ENCODE measurements around the gene INA.

INA gene

GRCh38 chr10:103336370-103336769 lies 59.4 kb downstream of the INA start:
- no peak for TF ChIP-seq ZC3H10 (CRISPR knock-in tag; IDR thresholded peaks at IDR 0.05)
- TF ChIP-seq ESRRG (CRISPR knock-in tag; IDR thresholded peaks at IDR 0.05), result no peak
- no peak for TF ChIP-seq BACH2 (CRISPR knock-in tag; IDR thresholded peaks at IDR 0.05; ENCODE audit: borderline replicate concordance)
- TF ChIP-seq TCF4 (CRISPR knock-in tag; IDR thresholded peaks at IDR 0.05; ENCODE audit: borderline replicate concordance), result no peak
- no peak for TF ChIP-seq PPARA (CRISPR knock-in tag; IDR thresholded peaks at IDR 0.05; ENCODE audit: borderline replicate concordance)
- TF ChIP-seq, protein P1, sequence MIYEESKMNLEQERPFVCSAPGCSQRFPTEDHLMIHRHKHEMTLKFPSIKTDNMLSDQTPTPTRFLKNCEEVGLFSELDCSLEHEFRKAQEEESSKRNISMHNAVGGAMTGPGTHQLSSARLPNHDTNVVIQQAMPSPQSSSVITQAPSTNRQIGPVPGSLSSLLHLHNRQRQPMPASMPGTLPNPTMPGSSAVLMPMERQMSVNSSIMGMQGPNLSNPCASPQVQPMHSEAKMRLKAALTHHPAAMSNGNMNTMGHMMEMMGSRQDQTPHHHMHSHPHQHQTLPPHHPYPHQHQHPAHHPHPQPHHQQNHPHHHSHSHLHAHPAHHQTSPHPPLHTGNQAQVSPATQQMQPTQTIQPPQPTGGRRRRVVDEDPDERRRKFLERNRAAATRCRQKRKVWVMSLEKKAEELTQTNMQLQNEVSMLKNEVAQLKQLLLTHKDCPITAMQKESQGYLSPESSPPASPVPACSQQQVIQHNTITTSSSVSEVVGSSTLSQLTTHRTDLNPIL (CRISPR knock-in tag; IDR thresholded peaks at IDR 0.05; ENCODE audit: low read depth), result no peak
- no peak for TF ChIP-seq SNAI2 (CRISPR knock-in tag; IDR thresholded peaks at IDR 0.05)
- no peak for TF ChIP-seq TOX (CRISPR knock-in tag; IDR thresholded peaks at IDR 0.05; ENCODE audit: borderline replicate concordance)
- no peak for TF ChIP-seq ZNF8 (CRISPR knock-in tag; IDR thresholded peaks at IDR 0.05)
- TF ChIP-seq ZNF565 (CRISPR knock-in tag; conservative IDR thresholded peaks at IDR 0.05; ENCODE audit: low read depth), result no peak
- ATAC-seq, result no peak

Measured in SK-N-SH treated with all-trans-retinoic acid at 6 μM for 48 hours (cell line).